ENCODE results near the gene FADS2. TPM values are rescaled to one million over a fixed set of nuclear protein-coding genes. Genes with fewer than 3 reads are reported as not detected.
A peak's percentile ranks its signal among the peaks of the same experiment; 100 is the strongest.

FADS2 gene
- total RNA-seq, 1 experiment from 2014 or later: 17.1 TPM

GRCh38 chr11:61785837-61786402 lies 42.2 kb upstream of the FADS2 start:
- CTCF ChIA-PET: interaction anchor here (1.5 kb wide), 1 partner anchor 11 kb away, joined by 5 read pairs; no protein-coding TSS in a partner anchor
- DNase-seq (ENCODE audit: low read depth, low spot score): no peak
- H2AFZ ChIP-seq (ENCODE audit: low read depth, low read length, poor library complexity, severe bottlenecking): no peak overlapping the region
- no peak overlapping the region for H3K4me3 ChIP-seq (replicated peaks in 1 of 2; ENCODE audit: low read depth in 1 of 2, low read length in 2 of 2)
- intact Hi-C loops (cut with micrococcal nuclease): no loop called here
- H3K9ac ChIP-seq (ENCODE audit: low read length): no peak overlapping the region
- POLR2A ChIA-PET: no interaction called here
- no peak for ATAC-seq
- no TSS peak for BruUV-seq (replicated peaks)
- H3K9me2 ChIP-seq (ENCODE audit: insufficient read depth): no peaks in the 10 kb centered on the region
- RAD21 ChIA-PET (ENCODE audit: low non-redundant PET in 1 of 2, low total read pairs in 2 of 2, uncharacterized antibody in 2 of 2, unreplicated experiment in 2 of 2): no interaction called here
- no peak overlapping the region for H3K4me2 ChIP-seq (ENCODE audit: low read length)
- no peak for TF ChIP-seq YY1 (IDR thresholded peaks at IDR 0.05; ENCODE audit: extremely low read depth, insufficient replicate concordance, low read depth, low read length)
- 0 out of 2 replicates have a peak, but pooled peaks have one; percentile 5 for TF ChIP-seq POLR2AphosphoS5 (IDR thresholded peaks at IDR 0.05; ENCODE audit: low read depth, low read length)
- H3K79me2 ChIP-seq (ENCODE audit: insufficient read depth, low read length): peaks cover 9% of the 10 kb centered on the region
- H4K20me1 ChIP-seq (ENCODE audit: insufficient read depth): no peaks in the 10 kb centered on the region
- no peaks in the 10 kb centered on the region for H3K4me1 ChIP-seq (ENCODE audit: control insufficient read depth in 1 of 2, insufficient read depth in 2 of 2, low read length in 2 of 2)
- H3K27me3 ChIP-seq (ENCODE audit: insufficient read depth, low read length): no peaks in the 10 kb centered on the region
- no peak overlapping the region for H3K27ac ChIP-seq (ENCODE audit: low read depth, low read length)
- H3K36me3 ChIP-seq (ENCODE audit: control insufficient read depth in 1 of 2, insufficient read depth in 2 of 2, low read length in 2 of 2): peaks cover 21 to 49% of the 10 kb centered on the region in 2 experiments; a peak in 3 of 4 replicates
- H3K9me3 ChIP-seq (ENCODE audit: control insufficient read depth in 1 of 2, insufficient read depth in 1 of 2, low read depth in 1 of 2, low read length in 2 of 2): no peaks in the 10 kb centered on the region

DNA sequence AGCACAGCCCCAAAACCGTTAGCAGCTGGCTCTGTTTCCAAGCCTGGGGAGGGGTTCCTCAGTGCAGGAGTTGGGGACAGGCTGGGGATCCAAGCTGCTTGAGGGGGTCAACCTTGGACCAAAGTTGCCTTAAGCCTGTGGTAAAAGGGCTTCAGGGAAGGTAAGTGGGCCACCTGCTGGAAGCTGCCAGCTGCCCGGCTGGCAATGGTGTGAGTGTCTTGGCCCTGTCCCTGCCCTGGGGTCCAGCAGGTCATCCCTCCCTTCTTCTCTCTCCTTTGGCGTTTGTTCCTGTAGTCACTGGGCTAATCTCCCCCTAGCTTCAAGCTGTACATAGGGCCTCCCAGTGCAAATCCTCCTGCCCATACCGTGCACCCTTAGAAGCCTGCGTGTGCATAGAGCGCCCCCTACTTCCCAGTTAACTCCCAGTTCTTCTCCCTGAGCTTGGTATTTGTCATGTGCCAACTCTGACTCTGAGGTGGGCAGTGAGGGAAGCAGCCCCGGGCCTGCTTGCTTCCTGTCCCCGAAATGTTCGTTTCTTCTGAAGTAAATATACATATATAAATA lies 40.1 kb upstream of the FADS2 start:
- Histone ChIP-seq H3K36me3 (ENCODE audit: control insufficient read depth in 1 of 2, insufficient read depth in 2 of 2, low read length in 2 of 2) (peaks cover 18 to 41% of the 10 kb centered on the region in 2 experiments; a peak in 3 of 4 replicates), H3K27ac (ENCODE audit: low read depth, low read length) (no peak overlapping the region), H2AFZ (ENCODE audit: low read depth, low read length, poor library complexity, severe bottlenecking) (no peak overlapping the region), H3K4me3 (replicated peaks in 1 of 2; ENCODE audit: low read depth in 1 of 2, low read length in 2 of 2) (no peak overlapping the region), H3K4me1 (ENCODE audit: control insufficient read depth in 1 of 2, insufficient read depth in 2 of 2, low read length in 2 of 2) (peaks cover 2 to 6% of the 10 kb centered on the region in 2 experiments; a peak in 2 of 4 replicates), H3K27me3 (ENCODE audit: insufficient read depth, low read length) (no peaks in the 10 kb centered on the region), H3K79me2 (ENCODE audit: insufficient read depth, low read length) (peaks cover 28% of the 10 kb centered on the region), H3K9me3 (ENCODE audit: control insufficient read depth in 1 of 2, insufficient read depth in 1 of 2, low read depth in 1 of 2, low read length in 2 of 2) (no peaks in the 10 kb centered on the region), H3K9ac (ENCODE audit: low read length) (no peak overlapping the region), H3K9me2 (ENCODE audit: insufficient read depth) (no peaks in the 10 kb centered on the region), H4K20me1 (ENCODE audit: insufficient read depth) (no peaks in the 10 kb centered on the region), H3K4me2 (ENCODE audit: low read length) (no peak overlapping the region)
- DNase-seq (ENCODE audit: low read depth, low spot score): peak; percentile 48
- POLR2A ChIA-PET: interaction anchor here (0.6 to 1.3 kb wide), 3 partner anchors 27 to 179 kb away, joined by 4 to 5 read pairs (median 5); partner anchors contain the start of gene FTH1
- BruUV-seq (replicated peaks): no TSS peak
- peak; percentile 51 for ATAC-seq
- RAD21 ChIA-PET (ENCODE audit: low non-redundant PET in 1 of 2, low total read pairs in 2 of 2, uncharacterized antibody in 2 of 2, unreplicated experiment in 2 of 2): interaction anchor here (0.6 to 1.4 kb wide), 4 partner anchors 40 to 320 kb away, joined by 3 to 5 read pairs (median 4); no protein-coding TSS in a partner anchor
- CTCF ChIA-PET: interaction anchor here (0.7 to 1.9 kb wide), 10 partner anchors 9 to 54 kb away, joined by 3 to 20 read pairs (median 4); partner anchors contain the start of gene FADS1
- intact Hi-C loops (cut with micrococcal nuclease): loop anchor here (2.0 kb wide), 1 partner anchor 41 kb away; no protein-coding TSS in a partner anchor
- peak; percentile 48; the same call in 1 of the 2 replicates for TF ChIP-seq POLR2AphosphoS5 (IDR thresholded peaks at IDR 0.05; ENCODE audit: low read depth, low read length)
- TF ChIP-seq ZBTB33 (IDR thresholded peaks at IDR 0.05; ENCODE audit: extremely low read depth, insufficient replicate concordance, low read length): no peak
- TF ChIP-seq ELF1 (IDR thresholded peaks at IDR 0.05; ENCODE audit: borderline replicate concordance, low read depth): no peak
- no peak for TF ChIP-seq SRF (IDR thresholded peaks at IDR 0.05; ENCODE audit: low read depth)
- TF ChIP-seq EGR1 (IDR thresholded peaks at IDR 0.05; ENCODE audit: low read depth): no peak
- peak; percentile 77 to 97 (median 82) for TF ChIP-seq CTCF (IDR thresholded peaks at IDR 0.05 in 2 of 3, conservative IDR thresholded peaks at IDR 0.05 in 1 of 3; ENCODE audit: borderline replicate concordance in 1 of 3, insufficient read depth in 1 of 3, low read depth in 2 of 3, low read length in 2 of 3)
- TF ChIP-seq POLR2A (IDR thresholded peaks at IDR 0.05; ENCODE audit: borderline replicate concordance, extremely low read depth, insufficient read depth, insufficient read length): no peak
- peak; percentile 74 for TF ChIP-seq RAD21 (IDR thresholded peaks at IDR 0.05; ENCODE audit: low read depth)

All from HCT116 (cell line).